ENCODE measurements around the gene AHRR.

AHRR gene

DNA sequence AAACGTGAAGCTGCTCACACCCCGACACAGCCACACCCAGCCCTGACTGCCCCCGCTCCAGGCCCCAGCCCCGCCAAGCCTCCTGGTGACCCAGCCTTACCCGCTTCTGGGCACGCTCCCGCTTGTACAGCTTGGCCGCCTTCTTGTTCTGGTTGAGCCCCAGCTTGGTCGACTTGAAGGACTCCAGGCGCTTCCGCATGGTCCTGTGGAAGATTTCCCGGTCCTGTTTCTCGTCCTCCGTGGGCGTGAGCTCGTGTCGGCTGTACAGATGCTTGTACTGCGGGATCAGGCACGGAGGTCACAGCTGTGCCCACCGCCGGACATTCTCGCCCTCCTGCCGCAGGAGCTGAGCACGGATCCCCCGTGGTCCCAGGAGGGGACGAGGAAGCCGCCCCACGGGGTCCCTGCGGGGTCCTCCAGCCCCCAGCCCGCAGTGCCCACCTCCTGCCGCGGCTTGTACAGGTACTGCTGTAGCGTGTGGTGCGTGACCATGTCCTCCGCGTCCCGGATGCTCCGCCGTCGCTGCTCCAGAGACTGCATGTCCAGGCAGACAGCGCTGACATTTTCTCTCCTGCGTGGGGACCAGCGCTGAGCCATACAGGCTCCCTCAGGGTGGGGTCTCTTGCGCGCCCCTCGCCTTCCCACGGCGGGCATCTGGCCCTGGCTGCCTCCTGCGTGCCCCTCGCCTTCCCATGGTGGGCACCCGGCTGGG is 154.7 kb downstream of the AHRR start:
- no peak overlapping the region for H3K4me3 ChIP-seq (ENCODE audit: low read depth, low read length)
- TF ChIP-seq, protein P1, sequence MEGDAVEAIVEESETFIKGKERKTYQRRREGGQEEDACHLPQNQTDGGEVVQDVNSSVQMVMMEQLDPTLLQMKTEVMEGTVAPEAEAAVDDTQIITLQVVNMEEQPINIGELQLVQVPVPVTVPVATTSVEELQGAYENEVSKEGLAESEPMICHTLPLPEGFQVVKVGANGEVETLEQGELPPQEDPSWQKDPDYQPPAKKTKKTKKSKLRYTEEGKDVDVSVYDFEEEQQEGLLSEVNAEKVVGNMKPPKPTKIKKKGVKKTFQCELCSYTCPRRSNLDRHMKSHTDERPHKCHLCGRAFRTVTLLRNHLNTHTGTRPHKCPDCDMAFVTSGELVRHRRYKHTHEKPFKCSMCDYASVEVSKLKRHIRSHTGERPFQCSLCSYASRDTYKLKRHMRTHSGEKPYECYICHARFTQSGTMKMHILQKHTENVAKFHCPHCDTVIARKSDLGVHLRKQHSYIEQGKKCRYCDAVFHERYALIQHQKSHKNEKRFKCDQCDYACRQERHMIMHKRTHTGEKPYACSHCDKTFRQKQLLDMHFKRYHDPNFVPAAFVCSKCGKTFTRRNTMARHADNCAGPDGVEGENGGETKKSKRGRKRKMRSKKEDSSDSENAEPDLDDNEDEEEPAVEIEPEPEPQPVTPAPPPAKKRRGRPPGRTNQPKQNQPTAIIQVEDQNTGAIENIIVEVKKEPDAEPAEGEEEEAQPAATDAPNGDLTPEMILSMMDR (IDR thresholded peaks at IDR 0.05; ENCODE audit: borderline replicate concordance, insufficient read depth, low read depth, low read length): no peak

DNA sequence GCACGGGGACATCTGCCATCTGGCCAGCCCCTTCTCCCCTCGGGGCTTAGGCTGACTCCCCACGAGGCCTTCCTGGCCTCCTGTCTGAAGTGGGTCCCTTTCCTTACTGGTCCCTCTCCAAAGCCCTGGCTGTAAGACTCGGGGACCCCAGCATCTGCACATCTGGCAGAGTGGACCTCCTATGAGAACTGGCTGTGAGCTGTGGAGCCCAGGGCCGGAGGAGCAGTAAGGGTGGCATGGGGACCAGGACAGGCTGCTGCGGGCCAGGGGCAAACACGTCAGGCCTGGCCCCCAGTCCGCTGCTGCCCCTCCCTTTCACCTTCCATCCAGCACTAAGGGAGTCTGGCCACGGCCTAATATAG is 155.3 kb downstream of the AHRR start:
- no peak overlapping the region for H3K4me3 ChIP-seq (ENCODE audit: low read depth, low read length)
- TF ChIP-seq, protein P1 (IDR thresholded peaks at IDR 0.05; ENCODE audit: borderline replicate concordance, insufficient read depth, low read depth, low read length): no peak

DNA sequence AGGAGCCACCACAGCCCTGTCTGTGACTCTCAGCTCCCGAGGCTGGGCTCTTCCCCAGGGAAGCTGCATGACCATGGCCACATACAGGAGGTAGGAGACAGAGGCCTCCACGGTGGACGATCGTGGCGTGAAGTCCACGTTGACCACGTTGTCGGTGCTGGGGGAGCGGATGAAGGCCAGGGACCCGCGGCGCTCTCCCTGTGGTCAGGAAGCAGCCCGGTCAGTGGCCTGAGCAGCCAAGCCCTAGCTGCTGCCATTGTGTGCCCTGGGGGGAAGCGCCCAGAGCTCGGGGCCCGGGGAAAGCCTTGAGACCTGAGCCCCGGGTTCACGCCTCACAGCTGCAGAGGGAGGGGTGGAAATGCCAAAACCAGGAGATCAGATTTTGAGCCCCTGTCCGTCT is 155.7 kb downstream of the AHRR start:
- no peak overlapping the region for H3K4me3 ChIP-seq (ENCODE audit: low read depth, low read length)
- TF ChIP-seq, protein P1 (IDR thresholded peaks at IDR 0.05; ENCODE audit: borderline replicate concordance, insufficient read depth, low read depth, low read length): no peak

DNA sequence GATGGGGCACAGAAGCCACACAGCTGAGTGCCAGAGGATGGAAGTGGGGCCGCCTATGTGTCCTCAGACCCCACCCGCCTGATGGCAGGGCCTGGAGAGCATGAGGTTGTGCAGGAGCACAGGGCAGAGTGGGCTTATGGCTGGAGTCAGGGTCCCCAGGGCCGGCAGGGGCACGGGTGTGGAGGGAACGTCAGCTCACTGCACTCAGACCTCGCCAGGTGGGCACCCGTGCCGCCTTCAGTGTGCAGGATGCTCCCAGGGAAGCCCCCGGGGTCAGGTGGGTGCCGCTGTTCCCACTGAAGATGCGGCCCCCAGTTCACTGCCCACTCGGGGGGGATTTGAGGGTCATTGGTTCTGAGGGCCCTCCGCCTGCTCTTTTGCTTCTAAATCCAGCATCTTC is 156.4 kb downstream of the AHRR start:
- TF ChIP-seq, protein P1 (IDR thresholded peaks at IDR 0.05; ENCODE audit: borderline replicate concordance, insufficient read depth, low read depth, low read length): no peak

DNA sequence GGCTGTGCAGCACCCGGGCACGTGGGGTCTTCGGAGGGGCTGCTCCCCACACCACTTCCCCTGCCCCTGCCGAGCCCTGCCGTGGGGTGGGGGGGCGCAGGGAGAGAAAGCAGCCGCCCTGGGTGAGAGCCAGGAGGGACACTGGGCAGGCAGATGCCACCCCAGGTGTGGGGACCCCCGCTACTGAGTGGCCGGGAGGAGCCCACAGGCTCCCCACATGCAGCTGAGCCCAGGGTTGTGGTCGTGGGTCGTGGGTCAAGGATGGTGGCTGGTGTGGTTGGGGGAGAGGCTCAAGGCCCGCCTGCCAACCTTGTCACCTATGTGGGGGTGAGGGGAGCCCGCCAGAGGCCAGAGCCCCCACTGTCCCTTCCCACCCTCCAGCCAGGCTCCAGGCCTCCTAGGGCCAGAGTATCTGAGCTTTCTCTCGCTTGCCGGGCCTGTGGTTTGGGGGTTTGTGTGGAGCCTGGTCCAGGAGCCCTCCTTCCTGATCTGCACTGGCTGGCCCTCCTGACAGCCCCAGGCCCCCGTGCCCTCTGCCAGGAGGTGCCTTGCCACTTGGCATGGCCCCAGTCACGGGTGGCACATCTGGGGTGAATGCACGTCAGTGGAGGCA is 157.0 kb downstream of the AHRR start:
- no peak overlapping the region for H3K4me3 ChIP-seq (ENCODE audit: low read depth, low read length)
- TF ChIP-seq, protein P1 (IDR thresholded peaks at IDR 0.05; ENCODE audit: borderline replicate concordance, insufficient read depth, low read depth, low read length): no peak

More for the DNA sequence above, 156.4 kb downstream of the AHRR start:
- no peak overlapping the region for H3K4me3 ChIP-seq (ENCODE audit: low read depth, low read length)

DNA sequence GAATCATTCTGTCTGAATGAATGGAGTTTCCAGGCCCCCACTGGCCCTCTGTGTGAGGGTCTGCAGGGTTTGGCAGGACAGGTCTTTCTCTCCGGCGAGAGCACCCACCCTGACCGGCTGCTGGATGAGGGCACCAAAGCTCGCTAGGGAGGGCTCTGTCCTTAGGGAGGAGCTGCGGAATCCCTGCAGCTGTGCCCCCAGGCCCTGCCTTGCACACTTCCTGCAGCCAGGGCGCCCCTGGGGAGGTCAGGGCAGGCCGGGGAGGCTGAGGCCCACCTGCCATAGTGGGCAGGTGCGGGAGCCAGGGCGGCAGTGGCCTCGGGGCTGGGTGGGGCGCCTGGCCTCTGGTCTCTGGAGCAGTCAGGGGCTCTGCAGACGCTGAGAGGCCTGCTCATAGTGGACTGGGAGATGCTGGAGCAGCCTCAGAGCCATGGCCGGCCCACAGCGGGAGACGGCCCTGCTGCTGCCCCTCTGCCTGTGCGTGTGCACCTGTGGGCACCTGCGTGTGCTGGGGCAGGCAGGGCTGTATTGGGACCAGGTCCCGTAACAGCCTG is 157.5 kb downstream of the AHRR start:
- TF ChIP-seq, protein P1 (IDR thresholded peaks at IDR 0.05; ENCODE audit: borderline replicate concordance, insufficient read depth, low read depth, low read length): no peak
- H3K4me3 ChIP-seq (ENCODE audit: low read depth, low read length): no peak overlapping the region
